GM19463 (cell line): ENCODE data around the gene PLEKHG4B.
A peak's percentile ranks its signal among the peaks of the same experiment; 100 is the strongest.
"Not testable (repeated sequence)": the region's sequence is repeated elsewhere in the genome, so short reads cannot be mapped to it uniquely, and the experiment has no call there.

Experiments used
- ATAC-seq: cut with Tn5 transposase; IDR thresholded peaks from one replicate; pipeline ENCODE4 v1.9.1; 2021; ENCODE audit warnings: mild to moderate bottlenecking, moderate library complexity; ENCODE audit not compliant: unreplicated experiment

PLEKHG4B gene

GRCh38 chr5:197892-198489 lies 106.0 kb downstream of the PLEKHG4B start:
- no peak for ATAC-seq

- no peak for ATAC-seq
Observed at GRCh38 chr5:198516-199196, 106.7 kb downstream of the PLEKHG4B start.

GRCh38 chr5:199197-199949 lies 107.4 kb downstream of the PLEKHG4B start:
- ATAC-seq = no peak

GRCh38 chr5:199950-200645 lies 108.1 kb downstream of the PLEKHG4B start:
- no peak for ATAC-seq

GRCh38 chr5:200985-201384 lies 109.0 kb downstream of the PLEKHG4B start:
- no peak for ATAC-seq

GRCh38 chr5:201672-202071 lies 109.7 kb downstream of the PLEKHG4B start:
- no peak for ATAC-seq

GRCh38 chr5:203246-203930 lies 111.4 kb downstream of the PLEKHG4B start:
- ATAC-seq = no peak

- ATAC-seq = no peak
Observed at GRCh38 chr5:204001-204400, 112.0 kb downstream of the PLEKHG4B start.

GRCh38 chr5:204462-204861 lies 112.5 kb downstream of the PLEKHG4B start:
- no peak for ATAC-seq

GRCh38 chr5:204966-205670 lies 113.2 kb downstream of the PLEKHG4B start:
- ATAC-seq = no peak

GRCh38 chr5:206406-206805 lies 114.4 kb downstream of the PLEKHG4B start:
- ATAC-seq = no peak

GRCh38 chr5:206927-207536 lies 115.1 kb downstream of the PLEKHG4B start:
- no peak for ATAC-seq

GRCh38 chr5:207599-207998 lies 115.6 kb downstream of the PLEKHG4B start:
- no peak for ATAC-seq

GRCh38 chr5:208449-209114 lies 116.6 kb downstream of the PLEKHG4B start:
- ATAC-seq = no peak

- ATAC-seq = no peak
Observed at GRCh38 chr5:213803-214395, 121.9 kb downstream of the PLEKHG4B start.

- ATAC-seq = not testable (repeated sequence)
Observed at GRCh38 chr5:215256-215655, 123.3 kb downstream of the PLEKHG4B start.

GRCh38 chr5:216076-216475 lies 124.1 kb downstream of the PLEKHG4B start:
- not testable (repeated sequence) for ATAC-seq

GRCh38 chr5:217494-218456 lies 125.8 kb downstream of the PLEKHG4B start, which contains the start of the genes CCDC127 and SDHA:
Gene CCDC127 (minus strand): TSS chr5:218153. CDS start chr5:216849, 1,304 bp downstream.
Gene SDHA (plus strand): TSS chr5:218320. CDS start chr5:218356, 36 bp downstream.
- peak; percentile 67 for ATAC-seq
